GM21360 (cell line): ENCODE results near the gene EDC3.
"Not testable (repeated sequence)": the region's sequence is repeated elsewhere in the genome, so short reads cannot be mapped to it uniquely, and the experiment has no call there.

Experiments used
- ATAC-seq: cut with Tn5 transposase; IDR thresholded peaks from one replicate; pipeline ENCODE4 v1.9.1; 2021; ENCODE audit warnings: mild to moderate bottlenecking, moderate library complexity; ENCODE audit not compliant: unreplicated experiment

EDC3 gene

DNA sequence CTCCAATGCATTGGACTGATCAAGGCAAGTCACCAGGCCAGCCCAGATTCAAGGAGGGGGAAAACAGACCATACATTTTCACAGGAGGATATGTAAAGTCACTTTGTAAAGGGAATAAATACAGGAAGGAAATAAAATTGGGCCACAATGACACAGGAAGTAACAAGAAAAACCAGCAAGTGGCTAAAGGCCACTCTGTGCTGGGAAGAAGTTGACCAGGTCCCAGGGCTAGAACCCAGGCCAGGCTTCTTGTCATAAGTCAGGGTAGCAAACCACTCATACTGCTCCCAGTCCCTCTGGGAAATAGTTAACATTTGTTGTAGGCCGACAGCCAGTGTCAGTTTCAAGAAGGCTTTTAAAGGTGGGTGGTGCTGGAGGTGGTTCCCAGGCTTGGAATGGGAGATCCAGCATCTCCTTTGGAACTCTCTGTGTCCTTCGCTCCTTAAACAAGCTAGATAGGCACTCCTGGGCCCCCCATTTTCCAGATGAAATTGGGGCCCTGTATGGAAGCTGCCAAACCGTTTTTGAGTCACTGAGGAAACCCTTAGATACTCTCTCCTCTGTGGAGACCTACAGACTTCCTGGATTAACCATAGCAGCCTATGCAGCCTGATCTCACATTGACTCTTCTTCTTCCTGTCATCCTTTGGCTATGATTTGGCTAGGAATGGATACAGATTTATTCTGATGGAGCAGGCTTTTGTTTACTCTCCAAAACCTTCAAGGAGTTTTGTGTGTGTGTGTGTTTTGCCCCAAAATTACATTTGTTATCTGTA, 14.7 kb upstream of the EDC3 start:
- ATAC-seq: no peak

DNA sequence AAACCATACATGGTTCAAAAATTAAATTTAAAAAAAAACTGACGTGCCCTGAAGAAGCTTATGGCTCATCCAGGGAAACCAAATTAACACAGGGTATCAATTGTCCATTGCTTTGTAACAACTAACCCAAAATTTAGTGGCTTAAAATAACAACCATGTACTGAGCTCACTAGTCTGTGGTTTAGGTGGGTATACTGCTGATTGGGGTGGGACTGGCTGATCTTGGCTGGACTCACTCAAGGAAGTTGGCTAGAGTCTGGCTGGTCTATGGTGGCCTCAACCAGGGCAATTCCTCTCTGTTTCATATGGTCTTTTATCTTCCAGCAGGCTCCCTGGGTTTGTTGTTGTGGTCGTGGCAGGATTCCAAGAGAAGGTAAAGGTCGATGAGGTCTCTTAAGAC, 14.1 kb upstream of the EDC3 start:
- ATAC-seq: no peak

DNA sequence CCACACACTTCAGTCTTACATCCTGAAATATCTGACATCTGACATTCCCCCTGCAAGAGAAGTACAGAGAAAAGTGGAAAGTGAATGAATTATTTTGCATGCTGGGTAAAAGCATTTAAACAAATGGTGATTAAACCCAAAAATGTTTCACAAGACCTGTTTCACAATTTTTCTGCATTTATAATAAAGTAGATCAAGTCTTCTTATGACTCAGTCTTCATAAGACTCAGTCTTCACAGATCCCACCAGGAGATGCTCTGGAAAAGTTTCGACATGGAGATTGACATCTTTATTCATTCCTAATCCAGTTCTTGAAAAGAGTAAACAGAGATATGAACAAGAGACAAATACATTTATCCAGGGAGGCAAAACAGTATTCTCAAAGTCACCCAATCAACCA, 13.2 kb upstream of the EDC3 start:
- no peak for ATAC-seq

DNA sequence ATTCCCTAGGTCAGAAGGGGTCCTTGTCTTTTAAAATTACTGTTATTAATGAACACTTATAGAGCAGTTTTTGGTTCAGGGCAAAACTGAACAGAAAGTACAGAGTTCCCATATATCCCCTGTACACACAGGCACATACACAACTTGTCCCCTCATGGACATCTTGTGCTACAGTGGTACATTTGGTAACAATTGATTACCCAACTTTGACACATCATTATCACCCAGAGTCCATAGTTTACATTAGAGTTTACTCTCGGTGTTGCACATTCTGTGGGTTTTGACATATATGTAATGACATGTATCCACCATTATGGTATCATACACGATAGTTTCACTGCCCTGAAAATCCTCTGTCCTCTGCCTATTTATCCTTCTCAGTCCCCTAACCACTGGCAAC, 984 bp upstream of the EDC3 start:
- no peak for ATAC-seq

DNA sequence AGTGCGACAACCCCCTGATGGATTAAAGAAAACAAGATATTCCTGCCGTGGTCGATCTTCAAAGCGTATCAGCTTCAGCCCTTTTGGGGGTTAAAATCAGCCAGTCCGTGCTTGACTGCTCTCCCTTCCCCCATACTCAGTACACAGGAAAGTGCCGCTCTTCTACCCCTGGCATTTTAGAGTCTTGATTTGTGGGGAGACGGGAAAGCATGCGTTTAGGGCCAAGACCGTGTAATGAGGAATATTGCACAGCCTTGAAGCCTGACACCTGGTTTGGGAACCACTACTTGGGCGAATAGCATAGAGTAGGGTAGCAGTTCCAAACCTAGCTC, 540 bp upstream of the EDC3 start:
- no peak for ATAC-seq

DNA sequence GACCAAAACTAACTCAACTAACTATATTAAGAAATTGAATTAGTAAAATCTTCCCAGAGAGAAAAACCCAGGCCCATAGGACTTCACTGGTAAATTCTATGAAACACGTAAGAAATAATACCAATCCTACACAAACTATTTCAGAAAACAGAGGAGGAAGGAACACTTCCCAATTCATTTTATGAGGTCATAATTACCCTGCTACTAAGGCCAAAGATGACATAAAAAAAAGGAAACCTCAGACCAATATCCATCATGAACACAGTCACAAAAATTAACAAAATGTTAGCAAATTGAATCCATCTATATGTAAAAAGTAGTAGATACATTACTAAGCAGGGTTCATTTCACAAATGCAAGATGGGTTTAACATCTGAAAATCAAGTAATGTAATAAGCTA, 3.5 kb downstream of the EDC3 start:
- no peak for ATAC-seq

DNA sequence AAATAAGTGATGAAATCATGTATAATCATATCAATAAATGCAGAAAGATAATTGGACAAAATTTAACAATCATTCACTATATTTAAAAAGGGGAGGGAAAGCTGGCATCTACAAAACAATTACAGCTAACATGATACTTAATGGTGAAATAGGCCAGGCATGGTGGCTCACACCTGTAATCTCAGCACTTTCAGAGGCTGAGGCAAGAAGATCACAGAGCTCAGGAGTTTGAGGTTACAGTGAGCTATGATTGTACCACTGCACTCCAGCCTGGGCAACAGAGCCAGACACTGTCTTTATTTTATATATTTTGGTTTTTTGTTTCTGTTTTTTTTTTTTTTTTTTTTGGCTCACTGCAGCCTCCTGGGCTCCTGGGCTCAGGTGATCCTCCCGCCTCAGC, 12.1 kb downstream of the EDC3 start:
- no peak for ATAC-seq

DNA sequence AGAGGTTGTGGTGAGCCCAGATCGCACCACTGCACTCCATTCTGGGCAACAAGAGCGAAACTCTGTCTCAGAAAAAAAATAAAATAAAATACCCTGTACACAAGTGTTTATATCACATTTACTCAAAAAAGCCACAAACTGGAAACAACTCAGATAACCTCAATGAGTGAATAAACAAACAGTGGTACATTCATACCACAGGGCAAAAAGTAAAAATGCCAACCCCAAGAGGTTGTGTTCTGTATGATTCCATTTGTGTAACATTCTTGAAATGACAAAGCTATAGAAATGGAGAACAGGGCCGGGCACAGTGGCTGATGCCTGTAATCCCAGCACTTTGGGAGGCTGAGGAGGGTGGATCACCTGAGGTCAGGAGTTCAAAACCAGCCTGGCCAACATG, 12.9 kb downstream of the EDC3 start:
- no peak for ATAC-seq

DNA sequence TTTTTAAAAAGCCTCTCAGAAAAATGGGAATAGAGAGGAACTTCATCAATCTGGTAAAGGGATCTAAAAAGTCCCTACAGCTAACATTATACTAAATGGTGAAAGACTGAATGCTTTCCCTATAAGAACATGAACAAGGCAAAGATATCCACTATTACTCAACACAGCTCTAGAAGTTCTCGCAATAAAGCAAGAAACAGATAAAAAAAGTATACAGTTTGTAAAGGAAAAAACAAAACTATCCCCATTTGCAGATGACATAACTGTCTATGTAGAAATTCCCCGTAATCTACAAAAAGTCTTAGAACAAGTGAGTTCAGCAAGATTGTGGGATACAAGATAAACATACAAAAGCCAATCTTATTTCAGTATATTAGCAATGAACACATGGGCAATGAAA, 15.4 kb downstream of the EDC3 start:
- no peak for ATAC-seq

DNA sequence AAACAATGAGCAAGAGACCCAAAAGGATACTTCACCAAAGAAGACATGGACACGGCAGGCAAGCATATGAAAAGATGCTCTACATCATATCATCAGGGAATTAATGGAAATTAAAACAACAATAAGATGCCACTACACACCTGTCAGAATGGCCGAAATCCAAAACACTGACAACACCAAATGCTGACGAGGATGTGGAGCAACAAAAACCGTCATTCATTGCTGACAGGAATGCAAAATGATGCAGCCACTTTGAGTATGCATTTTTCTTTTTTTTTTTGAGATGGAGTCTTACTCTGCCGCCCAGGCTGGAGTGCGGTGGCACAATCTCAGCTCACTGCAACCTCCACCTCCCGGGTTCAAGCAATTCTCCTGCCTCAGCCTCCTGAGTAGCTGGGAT, 19.0 kb downstream of the EDC3 start:
- no peak for ATAC-seq

DNA sequence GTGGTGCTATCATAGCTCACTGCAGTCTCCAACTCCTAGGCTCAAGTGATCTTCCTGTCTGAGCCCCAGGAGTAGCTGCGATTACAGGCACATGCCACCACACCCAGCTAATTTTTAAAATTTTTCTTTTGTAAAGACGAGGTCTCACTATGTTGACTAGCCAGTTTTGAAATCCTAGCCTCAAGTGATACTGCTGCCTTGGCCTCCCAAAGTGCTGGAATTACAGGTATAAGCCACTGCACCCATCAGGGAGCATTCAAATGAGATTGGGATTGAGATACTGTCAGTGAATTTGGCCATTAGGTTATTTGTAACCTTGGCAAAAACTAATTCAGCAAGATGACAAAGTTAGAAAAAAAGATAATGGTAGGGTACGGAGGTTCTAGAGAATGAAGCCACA, 21.7 kb downstream of the EDC3 start:
- no peak for ATAC-seq

DNA sequence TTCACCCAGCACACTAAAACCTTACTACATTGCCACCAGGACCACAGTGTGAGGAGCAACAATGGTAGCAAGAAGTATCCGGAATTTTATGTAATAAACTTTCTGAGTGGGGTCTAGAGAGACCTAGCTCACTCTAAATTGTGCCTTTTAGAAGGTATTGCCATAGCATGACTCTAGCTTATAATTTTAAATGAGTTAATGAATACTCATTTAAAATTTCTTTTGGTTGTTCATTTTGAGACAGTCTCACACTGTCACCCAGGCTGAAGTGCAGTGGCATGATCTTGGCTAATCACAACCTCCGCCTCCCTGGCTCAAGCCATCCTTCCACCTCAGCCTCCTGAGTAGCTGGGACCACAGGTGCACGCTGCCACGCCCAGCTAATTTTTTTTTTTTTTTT, 26.2 kb downstream of the EDC3 start:
- ATAC-seq: no peak

DNA sequence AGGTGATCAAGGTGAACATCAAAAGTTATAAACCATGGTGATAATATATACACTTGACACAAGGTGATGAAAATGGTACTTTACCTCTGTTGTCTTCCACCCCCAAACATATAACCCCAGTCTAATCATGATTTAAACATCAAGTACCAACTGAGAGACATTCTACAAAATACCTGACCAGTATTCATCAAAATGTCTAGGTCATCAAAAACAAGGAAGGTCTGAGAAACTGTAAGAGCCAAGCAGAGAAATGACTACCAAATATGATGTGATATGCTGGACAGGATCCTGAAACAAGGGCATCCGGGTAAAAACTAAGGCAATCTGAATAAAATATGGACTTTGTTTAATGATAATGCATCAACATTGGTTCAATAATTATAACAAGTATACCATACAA, 27.8 kb downstream of the EDC3 start:
- no peak for ATAC-seq

DNA sequence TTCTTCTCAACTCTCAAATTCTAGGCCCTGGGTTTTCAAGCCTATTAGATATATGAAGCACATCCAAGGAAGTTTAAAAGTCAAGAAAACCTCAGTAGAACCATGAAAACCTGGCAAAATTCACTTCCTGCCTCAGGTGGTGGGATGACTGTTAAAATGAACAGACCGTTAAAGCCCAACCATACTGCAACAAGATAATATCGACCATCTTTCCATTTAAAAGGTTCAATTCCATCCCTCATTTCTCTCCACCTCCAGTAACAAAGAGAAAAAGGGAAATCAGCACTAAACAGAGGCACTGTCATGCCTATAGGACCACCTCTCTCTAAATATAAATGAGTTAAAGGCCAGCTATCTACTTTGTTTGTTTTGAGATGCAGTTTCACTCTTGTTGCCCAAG, 31.2 kb downstream of the EDC3 start:
- ATAC-seq: no peak

DNA sequence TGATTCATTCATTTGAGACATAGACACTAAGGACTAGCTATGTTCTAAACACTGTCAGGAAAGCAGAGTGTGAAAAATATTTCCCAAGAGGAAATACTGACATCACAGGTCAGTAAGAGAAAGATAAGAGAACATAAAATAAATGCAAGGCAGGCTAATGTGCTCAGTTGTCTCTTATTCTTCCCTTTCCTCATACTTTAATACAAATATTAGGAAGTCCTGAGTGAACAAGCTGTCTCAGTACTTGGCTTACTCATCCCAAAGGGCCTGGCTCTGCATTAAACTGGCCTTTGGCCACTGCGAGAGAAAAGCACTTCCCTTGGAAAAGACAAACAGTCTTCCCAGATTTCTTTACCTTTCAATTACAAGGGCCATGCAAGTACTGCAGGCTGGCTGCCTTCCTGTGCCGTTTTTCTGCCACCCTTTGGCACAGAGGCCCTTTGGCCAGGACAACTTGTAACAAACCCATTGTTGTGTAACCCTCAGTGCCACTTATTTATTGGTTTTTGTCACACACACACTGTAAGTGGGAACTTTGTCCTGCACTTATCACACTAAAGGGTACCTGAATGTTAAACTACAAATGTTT, 31.7 kb downstream of the EDC3 start:
- no peak for ATAC-seq

DNA sequence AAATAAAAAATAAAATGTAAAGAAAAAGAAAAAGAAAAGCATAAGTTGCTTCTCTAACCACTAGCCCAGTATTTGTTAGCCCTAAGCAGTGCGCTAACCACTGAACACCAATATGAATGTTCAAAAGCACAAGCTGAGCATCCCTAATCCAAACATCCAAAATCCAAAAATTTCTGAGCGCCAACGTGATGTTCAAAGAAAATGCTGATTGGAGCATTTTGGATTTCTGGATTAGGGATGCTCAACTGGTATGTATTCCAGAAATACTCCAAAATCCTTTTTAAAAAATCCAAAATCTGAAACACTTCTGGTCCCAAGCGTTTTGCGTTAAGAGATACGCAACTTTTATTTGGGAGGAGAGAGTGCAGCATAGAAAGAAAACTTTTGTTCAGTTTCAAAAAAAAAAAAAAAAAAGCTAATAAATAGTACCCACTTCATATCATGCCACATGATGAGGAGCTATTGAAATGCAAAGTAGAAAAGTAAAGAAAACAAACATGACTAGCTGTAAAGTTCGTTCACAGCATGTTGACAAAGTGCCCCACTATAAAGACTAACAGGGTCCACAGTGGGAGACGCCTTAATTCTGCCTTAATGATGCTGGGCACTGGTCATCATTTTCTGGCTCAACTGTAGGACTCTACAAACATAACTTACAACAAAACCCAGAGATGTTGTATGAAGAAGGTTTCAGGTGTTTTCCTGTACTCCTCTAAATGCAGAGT, 32.4 kb downstream of the EDC3 start:
- ATAC-seq: no peak

DNA sequence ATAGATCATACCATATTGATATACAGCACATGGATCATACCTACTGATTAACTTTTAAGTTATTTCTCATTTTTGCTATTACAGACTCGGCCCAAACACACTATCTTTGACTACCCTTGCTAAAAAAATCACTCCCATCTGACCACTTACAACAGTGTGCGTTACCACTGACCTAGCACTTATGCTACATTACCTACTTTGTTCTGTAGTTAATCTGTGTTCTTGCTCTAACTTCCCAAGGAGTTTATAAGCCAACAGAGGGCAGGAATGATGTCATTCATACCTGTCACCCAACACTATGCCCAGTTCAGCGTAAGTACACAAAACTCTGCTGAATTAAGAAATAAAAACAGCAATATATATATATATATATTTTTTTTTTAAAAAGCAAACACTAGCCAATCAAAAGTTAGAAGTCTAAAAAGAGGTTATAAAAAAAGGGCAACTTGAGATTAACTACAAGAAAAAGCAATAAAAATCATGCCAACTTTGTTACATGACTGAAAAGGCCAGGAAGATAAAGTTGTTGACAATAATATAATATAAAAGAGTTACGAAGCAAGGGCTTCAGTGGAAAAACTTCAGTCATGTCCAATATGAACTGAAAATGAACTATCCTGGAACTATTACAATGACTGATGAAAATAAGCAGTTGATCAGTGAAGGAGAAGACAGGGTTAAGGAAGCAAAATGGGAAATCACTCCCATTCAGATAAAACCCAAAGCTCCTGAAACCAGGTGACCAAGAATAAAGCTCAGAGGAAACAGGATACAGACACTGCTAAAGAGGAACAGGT, 33.6 kb downstream of the EDC3 start:
- ATAC-seq: no peak

DNA sequence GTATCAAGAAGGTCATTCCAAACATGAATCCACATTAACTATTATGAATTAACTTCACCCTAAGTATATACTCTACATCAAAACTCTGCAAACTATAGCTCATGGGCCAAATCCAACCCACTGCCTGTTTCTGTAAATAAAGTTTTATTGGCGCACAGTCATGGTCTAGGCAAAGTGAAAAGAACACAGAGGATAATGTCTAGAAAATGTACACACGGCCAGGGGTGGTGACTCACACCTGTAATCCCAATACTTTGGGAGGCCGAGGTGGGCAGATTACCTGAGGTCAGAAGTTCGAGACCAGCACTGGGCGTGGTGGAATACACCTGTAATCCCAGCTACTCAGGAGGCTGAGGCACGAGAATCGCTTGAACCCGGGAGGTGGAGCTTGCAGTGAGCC, 34.5 kb downstream of the EDC3 start:
- ATAC-seq: not testable (repeated sequence)

DNA sequence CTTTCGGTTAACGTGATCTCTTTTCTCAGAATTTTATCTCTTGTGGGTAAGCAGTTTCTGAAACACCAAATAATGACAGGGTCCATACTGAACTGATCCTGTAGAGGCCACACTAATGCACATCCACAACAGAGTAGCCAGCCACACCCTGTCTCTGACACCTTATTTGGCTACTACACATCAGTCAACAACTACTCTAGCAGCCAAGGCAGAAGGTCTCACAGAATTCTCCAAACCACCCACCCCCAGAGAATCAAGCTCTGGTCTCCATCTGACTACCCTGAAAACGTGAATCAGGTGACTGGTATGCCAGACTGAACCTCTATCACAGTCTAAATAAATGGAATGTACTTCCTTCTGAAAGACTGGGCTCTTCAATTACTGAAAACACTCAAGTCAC, 38.0 kb downstream of the EDC3 start:
- no peak for ATAC-seq

DNA sequence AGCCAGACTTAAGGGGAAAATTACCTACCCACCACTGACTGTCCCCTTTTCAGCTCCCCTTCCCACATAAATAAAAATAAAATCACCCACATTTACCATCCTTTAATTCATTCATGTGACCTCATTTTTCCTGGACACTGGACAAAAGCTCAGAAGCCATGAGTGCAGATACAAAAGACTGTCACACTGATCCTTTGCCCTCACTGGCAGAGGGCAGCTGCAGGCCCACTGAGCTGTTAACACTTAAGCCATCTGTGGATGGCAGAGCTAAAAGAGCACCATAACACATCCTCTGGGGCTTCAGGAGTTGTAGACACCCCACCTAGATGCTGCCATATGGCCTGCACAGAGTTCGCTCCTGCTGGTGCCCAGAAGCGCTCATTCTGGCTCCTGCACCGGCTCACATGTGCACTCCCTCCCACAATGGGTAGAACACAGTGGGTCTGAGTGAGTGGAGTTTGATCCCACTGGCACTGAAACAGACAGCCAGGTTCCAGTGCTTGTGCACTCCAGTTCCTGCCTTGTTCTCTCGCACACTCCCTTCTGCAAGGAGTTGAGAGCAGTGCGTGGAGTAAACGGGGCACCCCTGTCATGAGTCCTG, 38.8 kb downstream of the EDC3 start:
- no peak for ATAC-seq

DNA sequence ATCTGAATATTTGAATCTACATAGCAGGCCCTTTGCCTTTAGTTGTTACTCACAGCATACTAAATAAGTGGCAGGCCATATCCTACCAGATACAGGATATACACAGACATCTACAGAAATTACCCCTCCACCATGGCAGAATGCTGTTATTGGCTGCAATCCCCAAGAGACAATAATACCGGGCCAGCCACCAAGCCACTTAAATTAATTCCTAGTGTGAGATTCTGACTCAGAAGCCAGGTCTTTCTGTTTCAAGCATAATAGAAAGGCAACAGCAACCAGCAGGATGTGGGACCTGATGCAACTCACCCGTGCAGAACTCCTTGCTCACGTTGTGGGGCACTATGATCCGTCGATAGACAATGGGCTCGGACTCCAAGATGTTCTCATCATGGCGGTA, 40.4 kb downstream of the EDC3 start:
- ATAC-seq: no peak
